ENCODE measurements around the gene NF2.

Gene NF2

GRCh38 chr22:29581799-29582198, 21.6 kb upstream of the NF2 start:
- TF ChIP-seq GATA3 (IDR thresholded peaks at IDR 0.05; ENCODE audit: low read depth, low read length), result no peak
- no peak for TF ChIP-seq GATA2 (IDR thresholded peaks at IDR 0.05; ENCODE audit: low read depth, low read length)

GRCh38 chr22:29584975-29585374, 18.5 kb upstream of the NF2 start:
- TF ChIP-seq GATA2 (IDR thresholded peaks at IDR 0.05; ENCODE audit: low read depth, low read length) (no peak), GATA3 (IDR thresholded peaks at IDR 0.05; ENCODE audit: low read depth, low read length) (no peak)

GRCh38 chr22:29587938-29588699, 15.3 kb upstream of the NF2 start:
- TF ChIP-seq GATA2 (IDR thresholded peaks at IDR 0.05; ENCODE audit: low read depth, low read length) (no peak), GATA3 (IDR thresholded peaks at IDR 0.05; ENCODE audit: low read depth, low read length) (no peak)

GRCh38 chr22:29593923-29594322, 9.5 kb upstream of the NF2 start:
- TF ChIP-seq GATA2 (IDR thresholded peaks at IDR 0.05; ENCODE audit: low read depth, low read length), result no peak
- no peak for TF ChIP-seq GATA3 (IDR thresholded peaks at IDR 0.05; ENCODE audit: low read depth, low read length)

GRCh38 chr22:29596408-29596807, 7.0 kb upstream of the NF2 start:
- no peak for TF ChIP-seq GATA3 (IDR thresholded peaks at IDR 0.05; ENCODE audit: low read depth, low read length)
- TF ChIP-seq GATA2 (IDR thresholded peaks at IDR 0.05; ENCODE audit: low read depth, low read length), result no peak

GRCh38 chr22:29598684-29599020, 4.8 kb upstream of the NF2 start:
- TF ChIP-seq GATA3 (IDR thresholded peaks at IDR 0.05; ENCODE audit: low read depth, low read length) (no peak), GATA2 (IDR thresholded peaks at IDR 0.05; ENCODE audit: low read depth, low read length) (no peak)

GRCh38 chr22:29604076-29604360, 585 bp downstream of the NF2 start:
- TF ChIP-seq GATA3 (IDR thresholded peaks at IDR 0.05; ENCODE audit: low read depth, low read length) (no peak), GATA2 (IDR thresholded peaks at IDR 0.05; ENCODE audit: low read depth, low read length) (no peak)

- no peak for TF ChIP-seq GATA2 (IDR thresholded peaks at IDR 0.05; ENCODE audit: low read depth, low read length)
Observed at GRCh38 chr22:29605527-29605850, 2.1 kb downstream of the NF2 start.

- TF ChIP-seq GATA2 (IDR thresholded peaks at IDR 0.05; ENCODE audit: low read depth, low read length), result no peak
- TF ChIP-seq GATA3 (IDR thresholded peaks at IDR 0.05; ENCODE audit: low read depth, low read length), result no peak
Observed at GRCh38 chr22:29606320-29606719, 2.9 kb downstream of the NF2 start.

- TF ChIP-seq GATA3 (IDR thresholded peaks at IDR 0.05; ENCODE audit: low read depth, low read length), result no peak
- no peak for TF ChIP-seq GATA2 (IDR thresholded peaks at IDR 0.05; ENCODE audit: low read depth, low read length)
Observed at GRCh38 chr22:29607426-29607825, 4.0 kb downstream of the NF2 start.

GRCh38 chr22:29609139-29609538, 5.7 kb downstream of the NF2 start:
- no peak for TF ChIP-seq GATA3 (IDR thresholded peaks at IDR 0.05; ENCODE audit: low read depth, low read length)
- TF ChIP-seq GATA2 (IDR thresholded peaks at IDR 0.05; ENCODE audit: low read depth, low read length), result no peak

- no peak for TF ChIP-seq GATA3 (IDR thresholded peaks at IDR 0.05; ENCODE audit: low read depth, low read length)
- TF ChIP-seq GATA2 (IDR thresholded peaks at IDR 0.05; ENCODE audit: low read depth, low read length), result no peak
Observed at GRCh38 chr22:29610780-29611179, 7.3 kb downstream of the NF2 start.

- TF ChIP-seq GATA2 (IDR thresholded peaks at IDR 0.05; ENCODE audit: low read depth, low read length) (no peak), GATA3 (IDR thresholded peaks at IDR 0.05; ENCODE audit: low read depth, low read length) (no peak)
Observed at GRCh38 chr22:29615705-29616327, 12.4 kb downstream of the NF2 start.

- TF ChIP-seq GATA2 (IDR thresholded peaks at IDR 0.05; ENCODE audit: low read depth, low read length), result no peak
- TF ChIP-seq GATA3 (IDR thresholded peaks at IDR 0.05; ENCODE audit: low read depth, low read length), result no peak
Observed at GRCh38 chr22:29617922-29618629, 14.6 kb downstream of the NF2 start.
